ENCODE measurements around the gene CLEC10A. TPM values are rescaled to one million over a fixed set of nuclear protein-coding genes. Genes with fewer than 3 reads are reported as not detected.
A peak's percentile ranks its signal among the peaks of the same experiment; 100 is the strongest.

CLEC10A gene
- total RNA-seq, 4 donors from 2014 or later: 1.8 to 9.9 (median 5.6) TPM

DNA sequence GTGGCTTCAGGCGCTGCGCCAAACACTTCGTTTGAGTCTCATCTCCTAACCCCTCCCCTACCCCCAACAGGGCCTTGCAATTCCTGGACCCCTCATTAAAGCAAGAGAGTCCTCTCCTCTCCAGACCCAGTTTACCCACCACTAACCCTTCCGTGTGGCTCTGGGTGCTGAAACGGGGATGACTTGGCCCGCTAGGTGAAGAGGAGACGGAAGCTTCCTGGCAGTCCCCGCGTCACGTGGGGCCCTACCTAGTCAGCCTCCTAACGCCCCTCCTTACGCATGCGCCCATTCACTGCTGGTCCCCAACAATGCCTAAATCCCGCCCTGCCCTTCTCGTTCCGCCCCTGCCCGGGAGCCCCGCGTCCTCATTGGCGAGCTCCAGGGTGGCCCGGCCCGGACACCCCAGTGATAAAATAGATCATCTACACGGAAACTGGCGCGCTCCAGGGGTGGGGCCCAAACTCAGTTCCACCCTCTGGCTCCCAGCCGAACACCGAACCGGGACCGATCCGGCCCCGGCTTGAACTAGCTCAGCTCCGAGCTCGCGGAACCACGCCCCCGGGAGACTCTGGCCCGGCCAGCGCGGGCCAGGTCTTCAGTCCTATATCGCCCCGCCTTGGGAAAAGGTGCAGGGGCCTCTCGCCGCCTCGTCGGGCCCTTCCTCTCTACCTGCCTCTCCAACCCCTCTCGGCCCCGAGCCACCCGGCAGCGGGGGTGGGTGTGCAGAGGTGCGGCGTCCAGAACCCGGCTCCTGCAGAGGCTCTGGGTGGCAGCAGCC lies 44.3 kb downstream of the CLEC10A start, which contains the start of gene SLC16A13:
Gene SLC16A13, plus strand, starts transcription at position 425 of the 778 bp plus-strand sequence. CDS start 368 bp downstream, outside the sequence.
- H3K27me3 ChIP-seq: no peaks in the 10 kb centered on the region
- TF ChIP-seq, protein P1, sequence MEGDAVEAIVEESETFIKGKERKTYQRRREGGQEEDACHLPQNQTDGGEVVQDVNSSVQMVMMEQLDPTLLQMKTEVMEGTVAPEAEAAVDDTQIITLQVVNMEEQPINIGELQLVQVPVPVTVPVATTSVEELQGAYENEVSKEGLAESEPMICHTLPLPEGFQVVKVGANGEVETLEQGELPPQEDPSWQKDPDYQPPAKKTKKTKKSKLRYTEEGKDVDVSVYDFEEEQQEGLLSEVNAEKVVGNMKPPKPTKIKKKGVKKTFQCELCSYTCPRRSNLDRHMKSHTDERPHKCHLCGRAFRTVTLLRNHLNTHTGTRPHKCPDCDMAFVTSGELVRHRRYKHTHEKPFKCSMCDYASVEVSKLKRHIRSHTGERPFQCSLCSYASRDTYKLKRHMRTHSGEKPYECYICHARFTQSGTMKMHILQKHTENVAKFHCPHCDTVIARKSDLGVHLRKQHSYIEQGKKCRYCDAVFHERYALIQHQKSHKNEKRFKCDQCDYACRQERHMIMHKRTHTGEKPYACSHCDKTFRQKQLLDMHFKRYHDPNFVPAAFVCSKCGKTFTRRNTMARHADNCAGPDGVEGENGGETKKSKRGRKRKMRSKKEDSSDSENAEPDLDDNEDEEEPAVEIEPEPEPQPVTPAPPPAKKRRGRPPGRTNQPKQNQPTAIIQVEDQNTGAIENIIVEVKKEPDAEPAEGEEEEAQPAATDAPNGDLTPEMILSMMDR (IDR thresholded peaks at IDR 0.05): peak in 1 of 6 experiments; percentile 4
- peak; percentile 86 to 90 for TF ChIP-seq POLR2A (IDR thresholded peaks at IDR 0.05)
- H3K4me3 ChIP-seq: peak within 1 kb of the TSS; percentile 55 to 77 (median 74)
- H3K9me3 ChIP-seq: no peaks in the 10 kb centered on the region
- H3K36me3 ChIP-seq: no peaks in the 10 kb centered on the region
- H3K27ac ChIP-seq: peak within 1 kb of the TSS; percentile 85 to 93 (median 86)
- H3K4me1 ChIP-seq: peaks cover 4 to 17% (median 10%) of the 10 kb centered on the region in 4 donors
- DNase-seq: peak; percentile 99 to 100 (median 99)

DNA sequence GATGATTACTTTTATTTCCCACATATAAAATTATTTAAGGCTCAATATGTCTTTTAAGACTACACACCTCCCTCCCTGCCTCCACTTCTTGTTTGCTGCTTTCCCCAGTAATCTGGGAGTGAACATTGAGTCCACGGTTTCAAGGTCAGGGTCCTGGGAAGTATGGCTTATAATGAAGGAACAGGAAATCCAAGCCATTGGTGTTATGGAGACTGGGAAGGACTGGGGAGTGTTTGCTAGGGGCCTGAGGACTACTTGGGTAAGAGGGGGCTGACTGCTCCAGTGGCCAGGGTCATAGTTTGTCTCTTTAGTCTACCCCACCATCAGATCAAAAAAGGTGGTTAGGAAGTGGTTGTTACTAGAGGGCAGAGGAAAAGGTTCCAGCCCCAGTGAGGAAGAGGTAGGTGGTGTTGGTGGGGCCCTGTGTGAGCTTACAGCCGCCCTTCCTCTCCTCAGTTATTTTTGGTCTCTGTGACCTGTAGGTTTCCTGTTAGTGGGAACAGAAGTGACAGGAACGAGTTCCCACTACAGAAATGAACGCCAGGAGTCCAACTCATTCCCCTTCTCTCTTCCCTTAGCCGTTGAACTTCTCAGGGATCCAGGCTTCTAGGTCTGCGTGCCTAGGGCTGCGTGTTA lies 45.0 kb downstream of the CLEC10A start:
- H3K4me1 ChIP-seq: peaks cover 4 to 17% (median 11%) of the 10 kb centered on the region in 4 donors
- H3K4me3 ChIP-seq: peak overlapping the region; percentile 55 to 77 (median 74)
- TF ChIP-seq POLR2A (IDR thresholded peaks at IDR 0.05): no peak
- TF ChIP-seq, protein P1 (IDR thresholded peaks at IDR 0.05): no peak
- H3K27ac ChIP-seq: peak overlapping the region; percentile 85 to 93 (median 86)
- H3K9me3 ChIP-seq: no peaks in the 10 kb centered on the region
- DNase-seq: peak in 2 of 3 donors; percentile 51 to 74
- no peaks in the 10 kb centered on the region for H3K36me3 ChIP-seq
- no peaks in the 10 kb centered on the region for H3K27me3 ChIP-seq

DNA sequence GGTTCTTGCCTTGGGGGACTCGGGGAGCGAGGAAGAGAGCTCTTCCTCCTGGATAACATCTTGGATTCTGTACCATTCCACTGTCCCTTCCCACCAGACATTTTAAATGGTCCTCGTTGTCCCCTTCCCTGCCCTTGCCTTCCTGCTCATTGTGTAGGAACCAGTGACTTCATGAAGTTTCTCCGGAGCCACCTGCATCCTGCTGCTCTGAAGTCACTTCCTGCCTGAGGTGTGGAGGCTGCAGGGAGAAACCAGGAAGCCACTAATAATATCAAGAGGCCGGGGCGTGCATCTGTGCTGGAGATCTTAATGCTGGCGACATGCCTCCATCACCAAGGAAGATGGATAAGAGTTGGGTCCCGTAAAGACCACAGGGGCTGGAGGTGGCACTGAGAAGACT lies 50.4 kb downstream of the CLEC10A start:
- no peak overlapping the region for H3K4me3 ChIP-seq
- H3K9me3 ChIP-seq: no peaks in the 10 kb centered on the region
- no peaks in the 10 kb centered on the region for H3K36me3 ChIP-seq
- peak overlapping the region in 3 of 4 donors; percentile 39 to 60 (median 43) for H3K27ac ChIP-seq
- no peaks in the 10 kb centered on the region for H3K27me3 ChIP-seq
- TF ChIP-seq POLR2A (IDR thresholded peaks at IDR 0.05): no peak
- TF ChIP-seq, protein P1 (IDR thresholded peaks at IDR 0.05): no peak
- peak in 2 of 3 donors; percentile 67 to 81 for DNase-seq
- peaks cover 0 to 11% (median under 1%) of the 10 kb centered on the region in 4 donors for H3K4me1 ChIP-seq

DNA sequence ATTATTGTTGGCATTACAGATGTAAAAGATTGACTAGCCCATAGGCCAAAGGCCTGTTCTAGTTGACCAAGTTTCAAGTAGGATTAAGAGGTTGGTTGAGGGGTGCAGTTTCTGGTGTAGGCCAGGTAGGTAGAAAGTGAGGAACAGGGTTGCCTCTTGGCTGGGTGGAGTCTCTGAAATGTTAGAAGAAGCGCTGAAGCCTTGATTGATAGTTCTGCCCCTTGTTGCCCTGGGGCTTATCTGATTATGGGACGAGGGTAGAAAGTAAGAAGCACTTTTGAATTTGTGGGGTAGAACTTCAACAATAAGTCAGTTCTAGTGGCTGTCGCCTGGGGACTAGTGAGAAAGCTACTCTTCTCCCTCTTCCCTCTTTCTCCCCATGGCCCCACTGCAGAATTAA lies 51.0 kb downstream of the CLEC10A start:
- no peak for DNase-seq
- peak overlapping the region in 2 of 4 donors; percentile 39 to 60 for H3K27ac ChIP-seq

DNA sequence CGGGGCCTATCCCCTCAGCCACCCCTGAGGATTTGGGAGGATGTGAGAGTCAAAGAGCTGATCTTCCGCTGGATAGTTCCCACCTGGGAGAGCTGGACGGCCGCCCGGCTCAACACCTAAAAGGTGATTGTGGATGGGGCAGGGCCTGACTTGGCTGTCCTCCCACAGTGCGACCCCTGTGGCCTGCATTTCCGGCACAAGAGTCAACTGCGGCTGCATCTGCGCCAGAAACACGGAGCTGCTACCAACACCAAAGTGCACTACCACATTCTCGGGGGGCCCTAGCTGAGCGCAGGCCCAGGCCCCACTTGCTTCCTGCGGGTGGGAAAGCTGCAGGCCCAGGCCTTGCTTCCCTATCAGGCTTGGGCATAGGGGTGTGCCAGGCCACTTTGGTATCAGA lies 52.7 kb downstream of the CLEC10A start:
- no peak for TF ChIP-seq POLR2A (IDR thresholded peaks at IDR 0.05)
- TF ChIP-seq, protein P1 (IDR thresholded peaks at IDR 0.05): no peak

More for the DNA sequence above, 51.0 kb downstream of the CLEC10A start:
- H3K4me3 ChIP-seq: no peak overlapping the region
- TF ChIP-seq POLR2A (IDR thresholded peaks at IDR 0.05): no peak
- TF ChIP-seq, protein P1 (IDR thresholded peaks at IDR 0.05): no peak
- H3K27me3 ChIP-seq: no peaks in the 10 kb centered on the region
- peaks cover 0 to 10% (median 0%) of the 10 kb centered on the region in 4 donors for H3K4me1 ChIP-seq
- no peaks in the 10 kb centered on the region for H3K36me3 ChIP-seq
- H3K9me3 ChIP-seq: no peaks in the 10 kb centered on the region

More for the DNA sequence above, 52.7 kb downstream of the CLEC10A start:
- Histone ChIP-seq H3K27me3 (no peaks in the 10 kb centered on the region), H3K36me3 (no peaks in the 10 kb centered on the region), H3K4me3 (no peak overlapping the region), H3K4me1 (peaks cover 2 to 21% (median 11%) of the 10 kb centered on the region in 4 donors), H3K27ac (no peak overlapping the region), H3K9me3 (no peaks in the 10 kb centered on the region)
- DNase-seq: no peak
